ENCODE results near the gene KIF14.

GRCh38 chr1:200524092-200524491, 96.5 kb downstream of the KIF14 start:
- TF ChIP-seq MYC (IDR thresholded peaks at IDR 0.05; ENCODE audit: low read depth, low read length): no peak
- no peak for TF ChIP-seq POLR2A (IDR thresholded peaks at IDR 0.05; ENCODE audit: extremely low read depth, insufficient read length)
- TF ChIP-seq CTCF (IDR thresholded peaks at IDR 0.05; ENCODE audit: low read depth, low read length): no peak
- TF ChIP-seq, protein P1, sequence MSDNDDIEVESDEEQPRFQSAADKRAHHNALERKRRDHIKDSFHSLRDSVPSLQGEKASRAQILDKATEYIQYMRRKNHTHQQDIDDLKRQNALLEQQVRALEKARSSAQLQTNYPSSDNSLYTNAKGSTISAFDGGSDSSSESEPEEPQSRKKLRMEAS (IDR thresholded peaks at IDR 0.05; ENCODE audit: low read depth, low read length): no peak
